KOPT-K1 (cell line): ENCODE results near the gene RNF130.
"Not testable (repeated sequence)": the region's sequence is repeated elsewhere in the genome, so short reads cannot be mapped to it uniquely, and the experiment has no call there.

ENCODE experiments used
- H3K27ac ChIP-seq: fragments of 200-600 bp; sonication (generic); 2 replicates; pipeline ENCODE4 v1.5.1; 2016; ENCODE audit warnings: antibody characterized with exemption, mild to moderate bottlenecking, low read depth, low read length; ENCODE audit not compliant: poor library complexity, severe bottlenecking
- H3K36me3 ChIP-seq: fragments of 200-600 bp; sonication (generic); 2 replicates; pipeline ENCODE4 v1.5.1; 2017; ENCODE audit warnings: antibody characterized with exemption, mild to moderate bottlenecking, low read length, moderate library complexity; ENCODE audit not compliant: insufficient read depth
- H3K9me3 ChIP-seq: fragments of 200-600 bp; sonication (generic); 2 replicates; pipeline ENCODE4 v1.5.1; 2017; ENCODE audit warnings: antibody characterized with exemption, low read length, mild to moderate bottlenecking; ENCODE audit not compliant: insufficient read depth, poor library complexity, severe bottlenecking

The RNF130 gene

DNA sequence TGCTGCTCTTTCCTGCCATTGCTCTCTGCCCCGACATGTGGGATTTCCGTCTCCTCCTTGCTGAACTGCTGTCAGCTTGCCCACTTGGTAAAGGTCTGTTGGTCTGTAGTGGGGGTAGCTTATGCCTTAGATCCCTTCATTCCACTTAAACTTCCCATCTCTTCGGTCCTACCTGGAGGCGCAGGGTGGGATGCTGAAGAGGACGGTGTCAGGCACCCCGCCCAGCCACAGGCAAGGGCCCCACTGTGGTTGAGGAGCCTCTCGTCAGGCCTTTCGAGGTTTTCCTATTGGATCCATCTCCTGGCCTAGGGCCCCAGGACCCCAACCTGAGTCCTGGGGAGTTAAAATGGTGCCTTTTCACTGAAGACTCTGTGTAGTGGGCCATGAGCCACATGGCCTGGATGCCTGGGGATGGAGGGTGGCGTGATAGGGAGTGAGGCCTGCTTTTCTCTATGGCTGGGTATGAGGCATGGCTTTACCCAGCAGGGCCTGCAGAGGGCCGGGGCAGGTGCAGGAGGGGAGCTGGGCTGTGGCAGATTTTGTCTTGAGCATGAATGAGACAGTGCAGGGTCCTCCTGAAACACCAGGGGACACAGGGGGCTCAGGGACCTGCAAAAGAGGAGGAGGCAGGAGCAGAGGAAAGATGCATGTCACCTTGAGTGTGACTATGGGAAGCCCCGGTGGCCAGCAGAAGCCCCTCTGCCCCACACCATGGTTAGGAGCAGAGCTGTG is 25.8 kb upstream of the RNF130 start:
- no peak overlapping the region for H3K27ac ChIP-seq
- no peaks in the 10 kb centered on the region for H3K9me3 ChIP-seq
- no peaks in the 10 kb centered on the region for H3K36me3 ChIP-seq

DNA sequence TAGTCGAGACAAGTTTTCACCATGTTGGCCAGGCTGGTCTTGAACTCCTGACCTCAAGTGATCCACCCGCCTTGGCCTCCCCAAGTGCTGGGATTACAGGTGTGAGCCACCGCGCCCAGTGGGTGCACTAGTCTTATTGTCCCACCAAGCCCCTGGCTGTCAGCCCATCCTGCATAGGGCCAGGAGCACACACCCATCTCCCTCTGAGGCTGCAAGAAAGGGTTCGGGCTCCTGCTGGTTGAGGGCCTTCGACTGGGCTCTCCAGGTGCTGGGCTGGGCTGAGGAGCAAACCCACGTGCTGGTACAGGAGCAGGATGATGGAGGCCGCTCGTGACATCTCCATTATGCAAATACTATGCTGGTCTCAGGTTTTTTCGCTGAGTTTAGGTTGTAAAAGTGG is 25.1 kb upstream of the RNF130 start:
- Histone ChIP-seq H3K9me3 (no peaks in the 10 kb centered on the region), H3K27ac (no peak overlapping the region), H3K36me3 (no peaks in the 10 kb centered on the region)

DNA sequence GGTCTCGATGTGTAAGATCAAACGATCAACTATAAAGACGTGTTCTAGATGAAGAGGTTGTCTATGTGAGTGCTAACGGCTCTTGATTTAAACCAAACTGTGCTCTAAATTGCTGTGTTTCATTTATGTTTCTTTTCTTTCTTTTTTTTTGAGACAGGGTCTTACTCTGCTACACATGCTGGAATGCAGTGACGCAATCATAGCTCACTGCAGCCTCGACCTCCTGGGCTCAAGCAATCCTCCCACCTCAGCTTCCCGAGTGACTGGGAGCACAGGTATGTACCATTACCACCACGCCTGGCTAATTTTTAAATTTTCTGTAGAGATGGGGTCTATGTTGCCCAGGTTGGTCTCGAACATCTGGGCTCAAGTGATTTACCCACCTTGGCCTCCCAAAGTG is 24.0 kb upstream of the RNF130 start:
- H3K36me3 ChIP-seq: no peaks in the 10 kb centered on the region
- no peaks in the 10 kb centered on the region for H3K9me3 ChIP-seq
- H3K27ac ChIP-seq: no peak overlapping the region

DNA sequence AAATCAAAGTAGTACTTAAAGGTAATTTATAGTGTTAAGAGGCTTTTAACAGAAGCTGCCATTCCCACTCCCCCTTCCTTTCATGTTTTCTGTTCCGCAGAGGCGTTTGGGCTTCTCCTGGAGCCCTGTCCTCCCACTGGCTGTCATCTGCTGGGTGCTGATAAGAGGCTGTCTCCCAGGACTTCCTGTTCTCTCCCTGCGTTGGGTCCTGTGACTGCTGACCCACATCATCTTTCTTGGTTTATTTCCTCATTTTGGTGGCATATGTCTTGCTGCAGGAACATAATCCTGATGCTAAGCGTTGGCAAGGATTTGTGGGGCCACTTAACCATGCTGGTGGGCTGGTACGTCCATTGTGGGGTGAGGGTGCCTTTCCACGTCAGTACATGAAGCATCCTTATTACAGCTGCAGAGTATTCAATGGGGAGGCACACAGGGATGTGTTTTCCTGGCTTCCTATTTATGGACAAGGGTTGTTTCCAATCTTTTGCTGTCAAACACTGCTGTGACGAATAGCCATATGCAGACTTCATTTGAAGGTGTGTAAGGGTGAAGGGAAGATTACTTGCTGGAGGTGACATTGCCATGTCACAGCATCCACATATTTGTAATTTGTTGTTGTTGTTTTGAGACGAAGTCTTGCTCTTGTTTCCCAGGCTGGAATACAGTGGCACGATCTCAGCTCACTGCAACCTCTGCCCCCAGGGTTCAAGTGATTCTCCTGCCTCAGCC is 22.3 kb upstream of the RNF130 start:
- no peaks in the 10 kb centered on the region for H3K36me3 ChIP-seq
- H3K9me3 ChIP-seq: no peaks in the 10 kb centered on the region
- H3K27ac ChIP-seq: no peak overlapping the region

DNA sequence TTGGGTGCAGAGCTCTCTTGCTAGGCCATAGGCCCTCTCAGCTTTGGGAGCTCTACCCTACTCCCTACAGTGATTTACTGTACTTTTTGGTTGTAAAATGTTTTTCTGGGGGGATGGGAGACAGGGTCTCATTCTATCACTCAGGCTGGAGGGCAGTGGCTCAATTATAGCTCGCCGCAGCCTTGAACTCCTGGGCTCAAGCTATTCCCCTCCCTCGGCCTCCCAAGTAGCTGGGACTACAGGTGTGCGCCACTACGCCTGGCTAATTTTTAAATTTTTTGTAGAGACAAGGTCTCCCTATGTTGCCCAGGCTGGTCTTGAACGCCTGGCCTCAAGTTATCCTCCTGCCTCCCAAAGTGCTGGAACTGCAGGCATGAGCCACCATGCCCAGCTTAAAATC is 21.7 kb upstream of the RNF130 start:
- no peaks in the 10 kb centered on the region for H3K9me3 ChIP-seq
- no peaks in the 10 kb centered on the region for H3K36me3 ChIP-seq
- no peak overlapping the region for H3K27ac ChIP-seq

DNA sequence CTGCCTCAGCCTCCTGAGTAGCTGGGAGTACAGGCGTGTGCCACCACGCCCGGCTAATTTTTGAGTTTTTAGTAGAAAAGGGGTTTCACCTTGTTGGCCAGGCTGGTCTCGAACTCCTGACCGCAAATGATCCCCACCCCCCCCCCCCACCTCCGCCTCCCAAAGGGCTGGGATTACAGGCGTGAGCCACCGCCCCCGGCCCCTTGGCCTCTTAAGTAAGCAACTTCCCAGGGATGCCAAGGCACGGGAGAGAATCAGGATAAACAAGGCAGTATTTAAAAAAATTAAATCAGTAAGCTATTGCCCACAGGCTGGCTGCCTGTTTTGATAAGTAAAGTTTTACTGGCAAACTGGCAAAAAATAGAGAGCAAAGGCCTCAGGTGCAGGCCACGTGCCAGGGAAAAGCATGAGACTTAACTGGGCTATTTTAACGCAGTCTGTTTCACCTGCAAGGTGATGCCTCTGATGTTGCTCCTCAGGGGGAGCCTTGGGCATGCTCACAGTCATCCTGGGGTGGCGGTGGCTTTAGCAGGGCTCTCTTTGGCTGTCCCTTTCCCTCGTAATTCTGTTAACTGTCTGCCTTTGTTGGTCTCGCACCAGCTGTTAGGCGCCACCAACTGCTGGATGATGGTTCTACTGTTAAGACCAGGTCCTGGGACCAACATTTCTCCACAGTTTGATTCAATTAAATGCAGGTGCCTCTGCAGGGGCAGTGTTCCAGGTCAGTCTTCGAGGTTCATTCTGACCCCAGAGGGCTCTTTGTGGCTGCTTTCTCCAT is 19.4 kb upstream of the RNF130 start:
- Histone ChIP-seq H3K36me3 (no peaks in the 10 kb centered on the region), H3K27ac (peak overlapping the region; percentile 36), H3K9me3 (no peaks in the 10 kb centered on the region)

DNA sequence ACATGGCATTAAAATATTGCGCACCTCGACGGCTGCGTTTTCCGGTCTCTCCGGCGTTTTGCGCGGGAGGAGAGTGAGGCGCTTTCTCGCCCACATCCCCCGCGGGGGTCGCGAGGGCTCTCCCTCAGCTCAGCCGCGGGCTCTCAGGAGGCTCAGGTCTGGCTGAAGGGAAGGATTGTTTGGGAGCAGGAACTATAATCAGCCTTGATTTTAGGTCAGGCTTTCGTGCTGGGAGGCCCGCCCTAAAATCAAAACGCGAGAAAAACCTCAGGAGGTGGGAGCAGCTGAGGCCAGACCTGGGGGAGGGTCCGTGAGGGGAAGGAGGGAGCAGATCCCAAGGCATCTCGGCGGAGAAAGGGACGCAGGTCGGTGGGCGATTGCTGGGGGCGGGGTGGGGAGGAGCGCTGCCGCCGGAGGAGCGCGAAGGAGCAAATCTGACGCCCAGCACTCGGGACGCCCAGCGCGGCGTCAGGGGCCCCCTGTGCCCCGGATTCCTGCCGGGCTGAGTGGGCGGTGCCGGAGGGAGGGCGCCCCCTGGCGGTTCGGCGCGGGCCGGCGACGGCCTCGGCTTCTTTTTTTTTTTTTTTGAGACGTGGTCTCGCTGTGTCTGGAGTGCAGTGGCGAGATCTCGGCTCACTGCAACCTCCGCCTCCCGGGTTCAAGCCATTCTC is 18.7 kb upstream of the RNF130 start:
- Histone ChIP-seq H3K27ac (peak overlapping the region; percentile 36), H3K36me3 (no peaks in the 10 kb centered on the region), H3K9me3 (no peaks in the 10 kb centered on the region)

DNA sequence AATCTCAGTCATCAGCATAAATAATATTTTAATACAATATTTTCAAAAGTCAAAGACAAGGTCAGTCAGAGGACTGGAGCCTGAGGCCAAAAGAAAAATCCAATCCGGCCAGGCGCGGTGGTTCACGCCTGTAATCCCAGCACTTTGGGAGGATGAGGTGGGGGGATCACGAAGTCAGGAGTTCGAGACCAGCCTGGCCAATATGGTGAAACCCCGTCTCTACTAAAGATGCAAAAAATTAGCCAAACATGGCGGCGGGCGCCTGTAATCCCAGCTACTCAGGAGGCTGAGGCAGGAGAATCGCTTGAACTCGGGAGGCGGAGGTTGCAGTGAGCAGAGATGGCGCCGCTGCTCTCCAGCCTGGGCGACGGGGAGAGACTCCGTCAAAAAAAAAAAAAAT is 18.1 kb upstream of the RNF130 start:
- H3K36me3 ChIP-seq, H3K27ac ChIP-seq, H3K9me3 ChIP-seq: not testable (repeated sequence)

DNA sequence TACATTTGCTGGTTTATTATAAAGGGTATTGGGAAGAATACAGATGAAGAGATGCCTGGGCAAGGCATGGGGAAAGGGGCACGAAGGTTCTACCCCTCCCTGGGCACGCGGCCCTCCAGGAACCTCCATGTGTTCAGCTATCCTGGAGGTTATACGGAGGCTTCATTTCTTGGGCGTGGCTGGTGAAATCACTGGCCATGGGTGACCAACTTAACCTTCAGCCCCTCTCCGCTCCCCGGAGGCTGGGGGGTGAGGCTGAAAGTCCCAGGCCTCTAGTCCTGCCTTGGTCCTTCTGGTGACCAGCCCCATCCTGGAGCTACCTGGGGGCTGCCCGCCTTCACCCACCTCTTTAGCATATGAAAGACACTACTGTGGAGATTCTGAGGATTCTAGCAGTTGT is 17.0 kb upstream of the RNF130 start:
- no peak overlapping the region for H3K27ac ChIP-seq
- no peaks in the 10 kb centered on the region for H3K36me3 ChIP-seq
- no peaks in the 10 kb centered on the region for H3K9me3 ChIP-seq

DNA sequence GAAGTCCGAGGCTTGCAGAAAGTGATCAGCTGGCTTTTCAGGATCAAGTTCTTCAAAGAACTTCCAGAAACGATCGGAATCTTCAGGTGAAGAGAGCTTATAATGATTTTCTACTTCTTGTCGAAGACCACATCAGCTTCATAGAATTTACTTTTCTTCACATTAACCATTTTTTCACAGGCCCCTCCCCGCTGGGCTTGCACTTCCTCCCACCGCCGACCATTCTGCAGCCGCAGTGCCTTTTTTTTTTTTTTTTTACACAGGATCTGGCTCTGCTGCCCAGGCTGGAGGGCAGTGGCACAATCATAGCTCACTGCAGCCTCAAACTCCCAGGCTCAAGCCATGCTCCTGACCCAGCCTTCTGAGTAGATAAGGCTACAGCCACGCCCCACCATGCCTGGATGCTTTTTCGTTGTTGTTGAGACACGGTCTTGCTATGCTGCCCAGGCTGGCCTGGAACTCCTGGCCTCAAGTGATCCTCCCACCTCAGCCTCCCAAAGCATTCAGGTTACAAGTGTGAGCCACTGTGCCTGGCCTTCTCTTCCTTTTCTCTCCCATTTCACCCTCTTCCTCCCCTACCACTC is 15.3 kb upstream of the RNF130 start:
- H3K9me3 ChIP-seq: no peaks in the 10 kb centered on the region
- H3K27ac ChIP-seq: no peak overlapping the region
- no peaks in the 10 kb centered on the region for H3K36me3 ChIP-seq

DNA sequence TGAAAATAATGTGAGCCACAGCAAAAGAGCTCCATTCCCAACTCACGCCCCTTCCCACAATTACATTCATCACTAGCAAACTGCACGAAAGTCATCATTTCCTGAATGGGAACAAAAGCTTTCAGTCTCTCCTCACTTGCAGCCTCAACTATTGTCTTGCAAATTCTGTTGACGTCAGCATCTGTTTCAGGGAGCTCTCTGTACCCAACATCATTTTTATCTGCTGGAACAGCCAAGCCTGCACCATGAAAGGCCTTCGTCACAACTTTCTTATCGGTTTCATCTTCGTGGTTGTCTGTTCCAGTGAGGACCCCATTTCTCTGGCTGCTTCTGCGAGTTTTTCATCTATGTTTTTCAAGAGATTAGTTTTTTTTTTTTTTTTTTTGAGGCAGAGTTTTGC is 14.3 kb upstream of the RNF130 start:
- no peaks in the 10 kb centered on the region for H3K36me3 ChIP-seq
- H3K9me3 ChIP-seq: no peaks in the 10 kb centered on the region
- H3K27ac ChIP-seq: peak overlapping the region; percentile 36

DNA sequence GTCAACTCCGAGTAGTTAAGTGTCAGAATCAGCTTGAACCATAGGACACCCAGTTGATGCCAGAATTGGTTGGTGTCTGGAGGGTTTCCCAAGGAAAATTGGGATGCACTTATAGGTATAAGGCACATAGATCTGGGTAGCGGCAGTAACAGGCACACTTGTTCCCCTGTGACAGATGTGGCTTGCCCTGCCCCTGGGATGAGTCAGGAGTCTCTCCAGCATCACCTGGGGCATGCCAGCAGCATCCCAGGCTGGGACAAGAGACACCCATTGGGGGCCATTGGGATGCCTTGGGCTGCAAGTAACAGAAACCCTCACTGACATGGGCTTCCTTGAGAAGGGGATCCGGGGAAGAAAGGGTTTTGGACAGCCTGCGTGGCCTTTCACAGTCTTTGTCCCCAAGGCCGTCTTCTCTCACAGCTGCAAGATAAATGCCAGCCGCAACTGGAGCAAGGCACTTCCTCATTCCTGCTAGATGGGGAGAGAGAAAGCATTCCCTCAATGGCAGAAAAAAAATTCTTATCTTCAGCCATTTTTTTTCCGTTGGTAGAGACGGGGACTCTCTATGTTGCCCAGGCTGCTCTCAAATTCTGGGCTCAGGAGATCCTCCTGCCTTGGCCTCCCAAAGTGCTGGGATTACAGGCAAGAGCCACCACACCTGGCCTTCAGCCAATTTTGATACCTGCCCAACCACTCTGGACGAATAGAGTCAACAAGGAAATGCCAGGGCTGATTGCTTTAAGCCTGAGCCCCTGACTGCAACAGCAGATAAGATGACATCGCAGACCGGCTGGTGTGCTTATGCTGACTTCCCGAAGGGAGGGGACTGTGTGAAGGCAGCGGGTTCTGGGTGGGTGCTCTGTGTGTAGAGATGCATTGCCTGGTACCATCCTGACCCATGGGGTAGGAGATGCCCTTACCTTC is 13.3 kb upstream of the RNF130 start:
- Histone ChIP-seq H3K36me3 (no peaks in the 10 kb centered on the region), H3K27ac (no peak overlapping the region), H3K9me3 (no peaks in the 10 kb centered on the region)

DNA sequence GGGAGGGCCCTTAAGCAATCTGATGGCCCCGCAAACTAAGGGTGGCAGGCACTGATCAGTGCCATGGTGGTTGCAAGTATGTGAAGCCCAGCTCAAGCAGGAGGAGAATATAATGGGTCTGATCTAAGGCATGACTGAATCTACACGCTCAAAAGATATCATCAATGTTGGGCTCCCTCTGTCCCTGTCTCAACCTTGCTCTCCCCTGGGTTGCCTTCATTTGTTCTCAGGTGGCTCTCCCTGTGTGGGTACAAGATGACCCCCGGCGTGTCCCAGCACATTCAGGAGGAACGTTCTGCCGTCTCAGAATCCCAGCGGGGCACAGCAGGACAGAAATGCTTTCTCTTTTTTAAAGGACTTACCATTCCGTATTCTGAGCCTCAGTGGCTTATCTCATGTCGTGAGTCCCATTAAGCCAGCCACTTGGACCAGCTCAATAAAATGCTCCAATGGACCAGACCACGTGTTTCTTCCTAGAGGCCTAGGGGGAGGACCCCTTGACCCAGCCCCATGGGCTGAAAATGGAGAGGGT is 12.0 kb upstream of the RNF130 start:
- Histone ChIP-seq H3K27ac (no peak overlapping the region), H3K9me3 (no peaks in the 10 kb centered on the region), H3K36me3 (no peaks in the 10 kb centered on the region)
